Fibroblast of skin of right biceps (primary cell): ENCODE data around the gene GABRB1.

ENCODE experiments used
- DNase-seq: peaks from one replicate; pipeline ENCODE4 v3.0.0-alpha.2; 2013

Gene GABRB1

GRCh38 chr4:47122592-47123291 is 91.4 kb downstream of the GABRB1 start:
- DNase-seq, result peak; percentile 67

GRCh38 chr4:47128991-47129390 is 97.6 kb downstream of the GABRB1 start:
- DNase-seq, result no peak

DNA sequence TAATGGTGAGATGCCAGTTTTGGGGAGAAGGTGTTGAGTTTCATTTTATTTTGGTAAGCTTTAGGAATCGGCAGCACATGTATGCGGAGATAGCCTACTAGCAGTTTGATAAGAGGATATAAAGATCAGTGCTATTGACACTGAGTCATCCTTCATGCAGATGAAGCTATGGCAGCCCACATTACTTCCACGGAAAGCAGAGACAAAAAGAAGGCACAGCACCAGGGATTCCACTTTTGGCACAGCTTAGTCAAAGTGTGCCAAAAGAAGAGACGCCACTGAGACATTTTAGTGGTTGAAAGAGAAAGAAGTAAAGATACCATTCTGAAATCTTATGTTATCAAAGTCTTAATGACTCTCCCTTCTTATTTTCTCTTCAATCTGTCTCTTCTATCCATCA is 103.8 kb downstream of the GABRB1 start:
- DNase-seq, result no peak

- DNase-seq, result no peak
Observed at GRCh38 chr4:47143261-47143660, 111.9 kb downstream of the GABRB1 start.

- peak; percentile 70 for DNase-seq
Observed at GRCh38 chr4:47145630-47146029, 114.3 kb downstream of the GABRB1 start.

- no peak for DNase-seq
Observed at GRCh38 chr4:47154816-47155370, 123.5 kb downstream of the GABRB1 start.

GRCh38 chr4:47155919-47156318 is 124.6 kb downstream of the GABRB1 start:
- no peak for DNase-seq

GRCh38 chr4:47160095-47160494 is 128.7 kb downstream of the GABRB1 start:
- DNase-seq, result no peak

- DNase-seq, result no peak
Observed at GRCh38 chr4:47167081-47168035, 136.0 kb downstream of the GABRB1 start.

DNA sequence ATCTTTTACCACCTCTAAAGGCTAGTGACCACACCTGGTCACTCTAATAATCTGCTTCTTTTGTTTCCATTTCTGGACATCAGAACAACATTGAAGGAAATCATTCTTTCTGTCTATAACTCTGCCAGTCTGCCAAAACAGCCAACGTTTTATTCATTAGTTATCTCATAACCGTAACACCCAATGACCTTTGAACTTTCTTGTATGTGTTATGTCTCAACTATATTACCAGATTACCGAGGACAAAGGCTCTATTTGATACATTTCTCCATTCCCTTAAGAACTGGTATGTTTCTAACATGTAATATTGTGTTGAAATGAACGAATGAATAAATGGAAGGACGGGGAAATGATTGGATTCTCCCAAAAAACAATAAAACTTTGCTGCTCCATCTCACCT is 152.7 kb downstream of the GABRB1 start:
- no peak for DNase-seq

GRCh38 chr4:47185761-47186160 is 154.4 kb downstream of the GABRB1 start:
- DNase-seq, result no peak

GRCh38 chr4:47187608-47188007 is 156.2 kb downstream of the GABRB1 start:
- no peak for DNase-seq

DNA sequence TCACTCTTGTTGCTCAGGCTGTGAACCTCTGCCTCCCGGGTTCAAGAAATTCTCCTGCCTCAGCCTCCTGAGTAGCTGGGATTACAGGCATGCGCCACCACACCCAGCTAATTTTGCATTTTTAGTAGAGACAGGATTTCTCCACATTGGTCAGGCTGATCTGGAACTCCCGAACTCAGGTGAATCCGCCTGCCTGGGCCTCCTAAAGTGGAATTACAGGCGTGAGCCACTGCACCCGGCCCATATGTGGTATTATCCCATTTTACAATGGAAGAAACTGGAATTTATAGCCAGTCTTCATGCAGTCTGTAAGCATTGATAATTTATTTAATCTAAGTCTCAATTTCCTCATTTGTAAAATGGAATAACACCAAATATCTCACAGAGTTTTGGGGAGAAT is 161.8 kb downstream of the GABRB1 start:
- no peak for DNase-seq

DNA sequence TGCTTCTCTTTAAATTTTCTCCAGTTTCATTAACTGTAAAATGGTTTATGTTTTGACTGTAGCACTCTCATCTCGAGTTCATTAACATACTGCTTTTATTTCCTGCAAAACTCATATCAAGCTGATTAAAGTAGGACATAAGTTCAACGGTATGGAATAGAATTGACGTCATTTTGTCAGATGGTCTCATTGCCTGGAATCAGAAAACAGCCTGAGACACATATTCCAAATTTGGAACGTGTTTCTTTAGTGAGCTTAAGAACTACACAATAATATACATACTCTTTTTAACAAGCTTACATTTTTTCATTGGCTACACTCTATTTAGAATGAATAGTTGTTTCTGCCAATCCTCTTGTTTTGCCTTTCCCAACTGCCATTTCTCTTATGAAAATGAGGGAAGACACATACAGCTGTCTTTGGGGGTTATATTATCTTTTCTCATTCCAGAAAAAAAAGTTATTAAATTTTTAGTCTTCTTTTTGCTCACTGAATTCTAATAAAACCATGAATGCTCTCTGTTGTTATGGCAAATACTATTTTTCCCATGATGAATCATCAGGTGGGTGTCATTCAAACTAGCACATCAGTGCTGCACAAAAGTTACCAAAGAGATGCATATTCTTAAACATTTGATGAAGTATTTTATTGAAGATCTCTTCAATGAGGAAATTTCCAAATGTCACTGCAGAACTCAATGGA is 162.8 kb downstream of the GABRB1 start:
- no peak for DNase-seq

- peak; percentile 5 for DNase-seq
Observed at GRCh38 chr4:47195706-47196105, 164.3 kb downstream of the GABRB1 start.

GRCh38 chr4:47198791-47199190 is 167.4 kb downstream of the GABRB1 start:
- no peak for DNase-seq

- no peak for DNase-seq
Observed at GRCh38 chr4:47203593-47203992, 172.2 kb downstream of the GABRB1 start.

GRCh38 chr4:47207555-47207954 is 176.2 kb downstream of the GABRB1 start:
- no peak for DNase-seq

- DNase-seq, result peak; percentile 93
Observed at GRCh38 chr4:47209833-47210232, 178.5 kb downstream of the GABRB1 start.

DNA sequence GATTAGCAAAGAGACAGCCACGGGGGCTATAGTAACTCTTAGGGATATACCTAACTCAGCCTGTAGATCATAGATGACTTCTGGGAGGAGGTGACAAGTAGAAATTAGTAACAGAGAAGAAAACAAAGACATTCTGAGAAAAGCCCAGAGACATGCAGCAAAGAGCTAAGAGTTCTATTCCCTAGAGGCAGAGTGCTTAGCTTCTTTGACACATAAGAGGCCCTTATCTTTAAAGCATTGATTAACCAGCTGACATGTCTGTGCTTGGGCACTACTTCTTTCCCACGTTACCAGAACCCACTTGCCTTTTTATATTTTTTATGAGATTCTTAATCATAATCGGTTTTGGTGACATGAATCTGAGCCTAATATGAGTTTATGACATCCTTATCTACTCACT is 179.5 kb downstream of the GABRB1 start:
- no peak for DNase-seq

- DNase-seq, result no peak
Observed at GRCh38 chr4:47213106-47213505, 181.7 kb downstream of the GABRB1 start.

DNA sequence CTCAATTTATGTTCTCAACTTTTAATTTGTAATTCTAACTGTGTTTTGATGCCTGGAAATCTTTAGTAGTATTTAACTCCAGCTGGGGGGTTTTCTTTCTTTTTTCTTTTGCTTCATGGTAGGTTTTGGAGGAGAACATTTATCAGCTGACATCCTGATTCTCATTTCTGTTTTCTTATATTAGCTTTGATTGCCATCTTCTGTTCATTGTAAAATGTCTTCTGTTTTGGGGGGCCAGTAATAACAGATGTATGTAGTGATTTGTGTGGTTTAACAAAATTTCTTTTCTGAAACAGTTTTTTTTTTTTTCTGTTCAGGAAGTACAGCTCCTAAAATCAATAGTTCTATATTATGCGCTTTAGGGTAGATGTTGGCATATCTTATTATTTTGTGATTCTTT is 182.2 kb downstream of the GABRB1 start:
- no peak for DNase-seq

DNA sequence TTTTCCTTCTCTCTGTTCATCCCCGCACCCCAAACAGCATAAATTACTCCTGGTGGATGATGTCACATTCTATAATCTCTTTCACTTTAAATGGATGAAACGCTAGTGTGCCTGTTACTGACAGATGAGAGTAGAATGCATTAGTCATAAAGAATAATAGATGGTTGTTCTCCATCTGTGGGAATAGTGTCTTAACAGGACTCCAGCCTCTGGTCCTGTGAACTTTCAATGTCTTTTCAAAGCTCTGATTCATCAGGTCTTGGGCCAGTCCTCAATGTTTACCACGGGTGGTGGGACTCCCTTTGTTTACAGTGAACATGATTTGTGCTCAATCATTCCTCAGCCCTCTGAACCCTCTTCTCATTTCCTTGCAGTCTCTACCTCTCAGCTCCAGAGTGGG is 182.6 kb downstream of the GABRB1 start:
- peak; percentile 92 for DNase-seq
